ENCODE results near the gene SLC9A9.
"Not testable (repeated sequence)": the region's sequence is repeated elsewhere in the genome, so short reads cannot be mapped to it uniquely, and the experiment has no call there.

The SLC9A9 gene

DNA sequence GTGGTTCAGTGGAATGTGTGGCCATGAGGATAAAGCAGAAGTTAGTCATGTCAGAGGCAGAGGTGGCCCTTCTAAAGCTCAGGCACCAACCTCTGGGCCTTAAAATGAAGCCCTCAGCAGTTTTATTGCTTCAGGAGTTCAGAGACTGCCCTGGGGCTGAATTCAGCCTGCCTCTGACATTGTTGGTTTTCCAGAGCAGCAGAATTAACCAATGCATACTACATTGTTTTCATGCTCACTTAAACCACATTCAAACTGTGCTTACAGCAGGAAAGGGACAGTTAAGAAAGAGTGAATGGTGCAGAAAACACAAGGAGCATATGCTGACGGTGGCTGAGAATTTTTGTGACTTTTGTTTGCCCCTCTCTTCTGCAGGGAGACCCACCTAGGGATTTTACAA is 408.5 kb downstream of the SLC9A9 start:
- DNase-seq: no peak

- DNase-seq: no peak
Measured at GRCh38 chr3:143437405-143437804, 410.9 kb downstream of the SLC9A9 start.

DNA sequence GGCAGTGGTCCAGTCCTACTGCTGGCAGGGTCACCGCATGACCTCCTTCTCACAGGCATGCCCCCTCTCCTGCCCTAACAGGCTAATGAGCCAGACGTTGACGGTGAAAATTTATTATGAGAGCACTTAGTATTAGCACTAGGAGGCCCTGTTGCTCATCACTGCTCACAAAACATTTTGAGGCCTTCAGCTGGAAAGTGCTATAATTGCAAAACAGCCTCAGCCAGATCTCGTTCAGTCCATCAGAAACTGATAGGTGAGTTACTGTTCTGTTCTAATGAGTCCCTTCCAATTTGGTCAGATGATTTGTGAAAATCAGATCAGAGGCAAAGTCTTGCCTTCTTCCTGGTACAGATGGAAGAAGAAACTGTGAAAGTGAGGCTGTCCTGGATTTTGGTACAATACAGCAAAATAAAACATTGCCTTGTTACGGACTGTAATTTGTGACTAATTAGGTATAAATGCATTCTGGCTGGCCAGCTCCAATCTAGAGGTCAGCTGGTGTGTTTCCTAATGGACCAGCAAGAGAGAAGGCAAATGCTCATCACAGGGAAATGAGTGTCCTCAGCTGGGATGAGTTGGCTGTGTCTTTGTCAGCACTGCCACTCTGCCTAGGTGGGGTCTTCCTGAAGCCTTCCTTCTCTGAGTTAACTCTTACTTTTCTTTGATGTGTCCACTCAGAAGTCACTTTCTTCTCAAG is 411.9 kb downstream of the SLC9A9 start:
- DNase-seq: no peak

DNA sequence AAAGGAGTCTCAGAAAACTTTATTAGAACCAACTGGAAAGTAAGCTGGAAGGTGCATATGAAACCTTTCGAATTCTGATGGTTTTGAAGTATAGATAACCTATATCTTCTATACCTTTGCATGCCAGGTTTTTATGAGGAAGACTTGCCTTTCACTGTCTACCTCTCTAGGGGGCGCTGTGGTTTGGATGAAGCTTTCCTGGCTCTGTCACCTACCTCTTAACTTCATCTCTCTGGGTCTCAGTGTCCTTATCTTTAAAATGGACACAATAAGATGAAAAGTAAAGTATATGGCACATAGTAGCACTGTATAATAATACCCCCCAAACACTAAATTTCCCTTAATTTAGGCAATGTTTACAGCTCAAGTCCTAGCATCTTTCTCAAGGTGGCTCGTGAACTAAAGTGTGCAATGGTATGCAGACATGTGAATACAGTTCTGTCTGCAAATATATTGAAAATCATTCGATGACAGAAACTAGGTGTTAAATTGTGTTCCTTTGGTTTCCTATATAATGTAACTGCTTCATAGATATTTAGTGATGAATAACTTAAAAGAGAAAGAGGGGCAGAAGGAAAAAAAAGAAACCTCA is 414.4 kb downstream of the SLC9A9 start:
- DNase-seq: no peak

- not testable (repeated sequence) for DNase-seq
Measured at GRCh38 chr3:143431298-143431697, 417.0 kb downstream of the SLC9A9 start.

DNA sequence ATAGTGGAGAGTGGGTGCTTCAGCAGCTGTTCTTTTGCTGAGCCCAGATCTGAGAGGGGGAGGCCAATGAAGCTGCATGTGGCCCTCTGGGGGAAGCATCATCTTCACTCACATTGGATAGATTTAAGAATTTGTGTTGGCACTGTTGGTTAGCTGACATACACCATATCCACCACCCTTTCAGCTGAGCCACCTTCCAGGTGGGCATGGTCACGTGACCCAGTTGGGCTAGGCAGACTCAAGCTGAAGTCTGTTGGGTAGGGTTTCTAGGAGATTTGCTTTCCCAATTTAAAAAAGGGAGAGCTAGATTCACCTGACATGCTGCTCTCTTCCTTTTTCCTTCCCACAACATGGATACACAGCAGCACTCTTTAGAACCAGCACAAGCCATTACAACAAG is 417.7 kb downstream of the SLC9A9 start:
- no peak for DNase-seq

DNA sequence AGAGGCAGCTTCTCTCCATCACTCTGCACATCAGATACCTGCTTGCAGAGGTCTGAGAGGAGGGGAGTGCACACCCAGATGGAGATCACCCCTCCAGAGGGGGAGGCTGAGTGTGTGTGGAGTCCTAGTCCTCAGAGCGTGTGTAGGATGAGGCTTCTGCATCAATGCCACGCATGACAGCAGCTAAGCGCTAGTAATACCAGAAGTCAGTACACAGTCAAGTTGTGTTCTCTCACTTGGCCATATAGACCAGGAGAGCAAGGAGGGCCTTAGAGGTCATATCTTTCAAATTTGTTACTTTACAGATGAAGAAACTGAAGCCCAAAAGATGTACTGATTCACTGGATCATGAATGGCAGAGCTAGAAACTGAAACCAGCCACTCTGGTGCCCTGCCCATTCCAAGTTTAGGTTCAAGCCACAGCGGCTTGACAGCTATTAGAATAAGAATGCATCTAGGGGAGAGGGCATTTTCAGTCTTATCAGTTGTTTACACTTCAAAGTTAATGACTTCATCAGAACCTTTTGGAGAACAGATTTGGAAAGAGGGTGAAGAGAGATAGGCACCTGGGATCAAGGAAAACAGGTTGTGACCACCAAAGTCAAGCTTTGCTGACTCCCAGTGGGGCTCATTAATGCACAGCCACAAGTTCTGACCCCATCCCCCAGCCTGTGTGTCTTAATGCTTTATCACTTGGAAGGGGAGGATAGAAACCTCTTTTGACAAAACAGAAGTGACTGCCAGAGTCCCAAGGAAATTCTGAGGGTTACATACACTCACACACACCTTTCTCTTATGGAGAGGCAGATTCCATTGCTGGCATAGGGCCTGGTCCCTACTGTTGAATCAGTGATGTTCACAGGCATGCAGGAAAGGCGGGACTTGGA is 418.4 kb downstream of the SLC9A9 start:
- DNase-seq: no peak

DNA sequence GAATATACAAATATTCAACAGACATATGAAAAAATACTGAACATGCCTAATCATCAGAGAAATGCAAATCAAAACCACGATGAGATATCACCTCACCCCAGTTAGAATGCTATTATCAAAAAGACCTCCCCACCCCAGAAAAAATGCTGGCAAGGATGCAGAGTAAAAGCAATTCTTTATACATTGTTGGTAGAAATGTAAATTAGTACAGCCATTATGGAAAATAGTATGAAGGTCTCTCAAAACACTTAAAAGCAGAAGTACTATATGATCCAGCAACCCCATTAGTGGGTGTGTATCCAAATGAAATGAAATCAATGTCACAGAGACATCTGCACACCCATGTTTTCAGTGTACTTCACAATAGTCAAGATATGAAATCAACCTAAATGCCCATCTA is 420.0 kb downstream of the SLC9A9 start:
- no peak for DNase-seq

DNA sequence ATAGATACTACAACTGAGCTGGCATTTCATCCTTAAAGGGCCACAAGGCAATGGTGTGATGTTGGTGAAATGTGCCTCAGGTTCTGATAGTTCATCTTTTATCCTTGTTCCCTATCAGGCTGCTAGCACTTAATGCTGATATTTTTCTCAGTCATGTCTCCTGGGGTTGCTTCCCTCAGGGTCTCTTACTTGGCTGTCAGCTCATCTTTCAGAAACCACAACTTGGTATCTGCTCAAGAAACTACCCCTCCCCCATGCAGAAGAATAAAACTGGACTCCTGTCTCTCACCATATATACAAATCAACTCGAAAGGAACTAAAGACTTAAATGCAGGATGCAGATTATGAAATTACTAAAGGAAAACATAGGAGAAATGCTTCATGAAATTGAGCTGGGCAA is 420.6 kb downstream of the SLC9A9 start:
- DNase-seq: no peak

DNA sequence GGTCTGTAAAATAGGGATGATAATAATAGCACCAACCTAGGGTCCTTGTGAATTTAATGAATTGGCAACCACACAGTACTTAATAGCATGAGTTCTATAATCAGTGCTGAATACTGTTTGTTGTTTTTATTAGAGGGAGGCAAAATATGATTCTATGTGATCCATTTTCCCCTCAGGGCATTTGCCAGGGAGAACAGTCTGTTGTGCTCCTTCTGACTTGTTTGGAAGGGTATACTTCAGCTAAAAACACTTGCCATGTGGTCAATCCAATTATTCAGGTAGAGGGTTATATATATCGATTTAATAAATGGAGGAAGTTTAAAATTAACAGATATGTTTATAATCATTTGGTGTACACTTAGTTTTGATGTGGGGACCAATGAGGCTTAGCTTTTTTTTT is 423.4 kb downstream of the SLC9A9 start:
- DNase-seq: no peak

GRCh38 chr3:143421556-143421955 is 426.7 kb downstream of the SLC9A9 start:
- no peak for DNase-seq

DNA sequence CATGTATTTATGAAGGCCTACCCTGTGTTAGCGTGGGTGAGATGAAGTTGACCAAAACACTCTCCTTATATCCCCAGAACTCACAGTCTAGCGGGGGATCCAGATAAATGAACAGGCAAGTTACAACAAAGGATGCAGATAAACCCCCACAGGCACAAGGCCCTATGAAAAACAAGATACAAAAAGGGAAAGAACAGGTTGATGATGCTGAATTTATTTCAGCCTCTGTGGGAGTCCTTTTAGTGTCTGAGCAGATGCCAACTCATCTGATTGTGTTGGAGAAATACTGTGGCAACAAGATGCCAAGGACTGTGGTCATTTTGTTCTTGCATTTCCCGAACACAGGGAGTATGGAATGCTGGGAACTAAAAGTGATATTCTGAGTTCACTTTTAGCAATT is 428.7 kb downstream of the SLC9A9 start:
- DNase-seq: no peak

DNA sequence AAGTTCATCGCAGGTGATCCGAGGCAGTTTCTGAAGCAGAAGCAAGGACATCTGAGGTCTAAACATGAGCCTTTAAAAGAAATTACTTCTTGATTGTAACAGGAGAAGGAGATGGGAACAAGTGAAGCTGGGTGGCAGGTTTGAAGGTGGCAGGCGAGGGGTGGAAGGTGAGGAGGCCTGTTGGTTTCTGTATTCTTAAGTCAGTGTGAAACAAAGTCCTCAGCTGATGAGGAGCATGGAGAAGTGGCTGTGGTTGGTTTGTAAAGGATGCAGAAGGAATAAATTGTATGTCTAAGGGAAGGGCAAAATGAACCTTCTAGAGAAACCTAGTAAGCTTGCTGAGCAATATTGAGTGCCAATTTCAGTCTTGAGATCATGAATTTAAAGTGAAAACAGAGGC is 429.9 kb downstream of the SLC9A9 start:
- DNase-seq: no peak

- DNase-seq: no peak
Measured at GRCh38 chr3:143416229-143416628, 432.0 kb downstream of the SLC9A9 start.

- DNase-seq: no peak
Measured at GRCh38 chr3:143414571-143415253, 433.6 kb downstream of the SLC9A9 start.

- no peak for DNase-seq
Measured at GRCh38 chr3:143413372-143413771, 434.9 kb downstream of the SLC9A9 start.

- DNase-seq: no peak
Measured at GRCh38 chr3:143412084-143412483, 436.2 kb downstream of the SLC9A9 start.

DNA sequence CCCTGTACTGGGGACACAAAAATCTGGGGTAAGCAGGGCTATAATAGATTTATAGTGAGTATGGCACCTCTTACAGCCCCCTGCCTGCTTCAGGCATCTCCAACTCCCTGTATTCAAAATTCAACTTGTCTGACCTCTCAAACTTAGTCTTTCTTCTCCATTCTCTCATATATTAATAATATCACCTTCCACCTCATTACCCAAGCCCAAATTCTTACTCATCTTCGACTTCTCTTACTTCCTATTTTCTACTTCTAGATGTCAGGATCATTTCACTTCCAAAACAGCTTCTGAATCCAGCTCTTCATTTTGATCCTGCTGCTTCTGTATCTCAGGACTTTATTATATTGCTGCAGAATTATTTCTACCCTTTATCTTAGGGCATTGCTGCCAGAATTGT is 438.0 kb downstream of the SLC9A9 start:
- no peak for DNase-seq

DNA sequence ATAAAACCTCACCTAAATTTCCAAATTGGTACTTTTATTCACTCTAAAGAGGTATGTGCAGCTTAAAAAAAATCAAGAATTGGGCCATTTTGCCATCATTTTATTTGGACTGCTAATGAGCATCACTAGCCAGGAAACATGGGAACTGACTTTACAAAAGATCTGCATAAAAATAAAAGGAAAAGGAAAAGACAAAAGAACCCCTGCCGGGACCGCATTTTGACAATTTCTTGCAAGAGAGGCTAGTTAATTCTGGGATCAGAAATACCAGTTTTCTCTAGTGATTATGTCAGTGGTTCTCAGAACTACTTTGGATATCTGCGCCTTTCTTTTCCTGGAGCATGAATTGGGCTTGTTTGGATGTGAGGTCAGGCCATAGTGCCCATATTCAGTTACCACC is 439.5 kb downstream of the SLC9A9 start:
- no peak for DNase-seq

- no peak for DNase-seq
Measured at GRCh38 chr3:143402602-143403001, 445.7 kb downstream of the SLC9A9 start.

DNA sequence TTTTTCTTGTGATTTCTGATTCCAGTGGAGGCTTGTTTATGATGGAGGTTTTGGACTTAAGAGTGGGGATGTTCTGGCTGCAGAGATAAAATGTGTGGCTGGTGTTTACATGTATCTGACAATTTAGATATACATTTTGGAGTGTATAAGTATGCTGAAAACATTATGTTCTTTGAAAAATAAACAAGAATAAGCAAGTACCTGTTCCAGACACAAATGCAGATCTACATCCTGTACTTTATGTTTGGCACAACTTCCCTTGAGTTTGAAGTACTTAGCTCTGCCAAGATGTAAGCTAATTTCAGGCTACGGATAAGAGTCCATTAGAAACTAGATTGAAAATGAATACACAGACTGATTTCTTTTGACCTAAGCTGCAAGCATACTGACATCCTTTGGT is 451.5 kb downstream of the SLC9A9 start:
- DNase-seq: no peak

GRCh38 chr3:143389388-143389787 is 458.9 kb downstream of the SLC9A9 start:
- no peak for DNase-seq

DNA sequence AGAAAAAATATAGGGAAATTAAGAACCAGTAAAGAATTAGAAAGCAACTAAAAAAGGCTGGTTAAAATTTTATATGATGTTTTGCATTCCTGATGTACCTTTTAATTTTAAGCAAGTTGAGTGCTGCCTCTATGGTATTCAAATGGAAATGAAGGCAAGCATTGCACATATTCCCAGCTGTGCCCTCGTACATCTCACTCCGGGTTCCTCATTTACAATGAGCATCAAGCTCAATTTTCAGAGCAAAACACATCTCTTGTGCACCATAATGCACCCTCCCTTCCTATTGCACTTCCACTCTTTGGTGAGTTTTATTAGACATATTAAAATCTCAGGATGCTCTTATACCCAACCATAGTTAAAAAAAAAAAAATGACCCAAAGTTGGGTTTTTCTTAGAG is 460.8 kb downstream of the SLC9A9 start:
- DNase-seq: no peak
